HepG2 (cell line): ENCODE measurements around the gene FMNL2. TPM values are rescaled to one million over a fixed set of nuclear protein-coding genes. Genes with fewer than 3 reads are reported as not detected.

Experiments used
- FOXP1 ChIP-seq, 2 experiments: fragments of 450-650 bp in 1 of 2; IDR thresholded peaks; 2 replicates each; pipeline ENCODE4 v1.6.1; 2017 to 2018; ENCODE audit warnings: antibody characterized with exemption in 1 of 2
- KAT8 ChIP-seq: IDR thresholded peaks from 2 replicates; pipeline ENCODE4 v1.6.1; 2016; ENCODE audit warnings: missing genetic modification reagents, missing compliant biosample characterization
- PPARG ChIP-seq: conservative IDR thresholded peaks from 2 replicates; pipeline ENCODE4 v1.6.1; 2016; ENCODE audit warnings: missing biosample characterization, missing genetic modification reagents
- SAFB2 ChIP-seq: sonication (generic); formaldehyde crosslinking; IDR thresholded peaks from 2 replicates; pipeline ENCODE4 v1.5.1; 2020; ENCODE audit warnings: missing genetic modification reagents, low read depth, mild to moderate bottlenecking, borderline replicate concordance
- SALL1 ChIP-seq: sonication (generic); formaldehyde crosslinking; IDR thresholded peaks from 2 replicates; pipeline ENCODE4 v1.8.0; 2022; ENCODE audit warnings: mild to moderate bottlenecking, missing genetic modification reagents
- SAP130 ChIP-seq: IDR thresholded peaks from 2 replicates; pipeline ENCODE4 v1.6.1; 2016; ENCODE audit warnings: low read depth
- SKI ChIP-seq: fragments of 450-650 bp; IDR thresholded peaks from one replicate; pipeline ENCODE4 v1.6.1; 2018; ENCODE audit warnings: mild to moderate bottlenecking; ENCODE audit not compliant: partially characterized antibody
- TRIM24 ChIP-seq: sonication (generic); formaldehyde crosslinking; IDR thresholded peaks from 2 replicates; pipeline ENCODE4 v1.8.0; 2022; ENCODE audit warnings: mild to moderate bottlenecking, missing genetic modification reagents
- ZNF354B ChIP-seq: sonication (generic); formaldehyde crosslinking; IDR thresholded peaks from 2 replicates; pipeline ENCODE4 v1.8.0; 2022; ENCODE audit warnings: mild to moderate bottlenecking, missing genetic modification reagents
- ZNF484 ChIP-seq: sonication (generic); formaldehyde crosslinking; IDR thresholded peaks from 2 replicates; pipeline ENCODE4 v1.5.1; 2020; ENCODE audit warnings: mild to moderate bottlenecking, low read depth, missing genetic modification reagents, borderline replicate concordance
- ZNF557 ChIP-seq: sonication (generic); formaldehyde crosslinking; IDR thresholded peaks from 2 replicates; pipeline ENCODE4 v1.4.0; 2020; ENCODE audit warnings: missing genetic modification reagents
- ZNF790 ChIP-seq: sonication (generic); formaldehyde crosslinking; IDR thresholded peaks from 2 replicates; pipeline ENCODE4 v1.8.0; 2022; ENCODE audit warnings: missing genetic modification reagents, mild to moderate bottlenecking, borderline replicate concordance
- polyA plus RNA-seq, 8 experiments: library from polyadenylated mRNA; depleted of rRNA in 3 of 8; stranded (reverse) in 7 of 8; unstranded in 1 of 8; fragments of >200 nt; fragmentation: Illumina TruSeq in 4 of 8; extraction: Trizol in 4 of 8; gene quantifications; 2 replicates each; pipeline versions ENCODE4 v1.2.1 to v1.2.3, GENCODE V29; 2011 to 2016; ENCODE audit warnings: low read depth in 4 of 8, missing spikeins in 1 of 8, mixed read lengths in 1 of 8; ENCODE audit not compliant: insufficient read depth in 1 of 8
- total RNA-seq, 5 experiments: library from RNA; depleted of rRNA; stranded (reverse); fragments of >200 nt; fragmentation: Illumina TruSeq; extraction: Trizol; gene quantifications; 2 replicates each; pipeline ENCODE4 v1.2.3, GENCODE V29; 2016; ENCODE audit warnings: low read depth in 1 of 5
- TF ChIP-seq, protein P1 (sequence below): sonication (generic); formaldehyde crosslinking; conservative IDR thresholded peaks from 2 replicates; pipeline ENCODE4 v1.4.0; 2020; ENCODE audit warnings: mild to moderate bottlenecking, missing genetic modification reagents, moderate library complexity
- TF ChIP-seq, protein P2 (sequence below): sonication (generic); formaldehyde crosslinking; IDR thresholded peaks from 2 replicates; pipeline ENCODE4 v1.4.0; 2020; ENCODE audit warnings: mild to moderate bottlenecking, missing genetic modification reagents
- TF ChIP-seq, protein P3 (sequence below): sonication (generic); formaldehyde crosslinking; IDR thresholded peaks from 2 replicates; pipeline ENCODE4 v1.4.0; 2020; ENCODE audit warnings: low read depth, missing genetic modification reagents
- TF ChIP-seq, protein P4 (sequence below): IDR thresholded peaks from 2 replicates; pipeline ENCODE4 v1.6.1; 2016; ENCODE audit warnings: missing genetic modification reagents, missing compliant biosample characterization

The FMNL2 gene
- total and polyA plus RNA-seq, 2 of the 13 experiments (the other 11 are each of a cell fraction or from before 2014, with no cell fraction given) = 66.5 to 67.7 TPM

DNA sequence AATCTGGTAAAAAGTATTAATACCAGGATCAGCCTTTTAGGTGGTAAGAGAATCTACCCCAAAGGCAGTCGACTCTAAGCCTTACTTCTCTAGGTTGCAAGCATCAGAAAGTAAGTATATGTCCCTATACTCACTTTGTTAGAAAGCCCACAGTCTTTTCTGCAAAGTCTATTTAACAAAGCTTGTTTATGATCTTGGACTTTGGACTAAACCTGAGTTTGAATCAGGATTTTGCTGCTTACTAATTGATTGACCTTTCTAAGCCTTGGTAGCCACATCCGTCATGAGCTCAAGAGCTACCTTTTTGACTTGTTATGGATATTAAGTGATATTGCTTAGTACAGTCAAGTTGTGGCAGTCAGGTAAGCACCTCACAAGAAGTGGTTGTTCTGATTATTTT lies 18.4 kb downstream of the FMNL2 start (continued):
- TF ChIP-seq, protein P1, sequence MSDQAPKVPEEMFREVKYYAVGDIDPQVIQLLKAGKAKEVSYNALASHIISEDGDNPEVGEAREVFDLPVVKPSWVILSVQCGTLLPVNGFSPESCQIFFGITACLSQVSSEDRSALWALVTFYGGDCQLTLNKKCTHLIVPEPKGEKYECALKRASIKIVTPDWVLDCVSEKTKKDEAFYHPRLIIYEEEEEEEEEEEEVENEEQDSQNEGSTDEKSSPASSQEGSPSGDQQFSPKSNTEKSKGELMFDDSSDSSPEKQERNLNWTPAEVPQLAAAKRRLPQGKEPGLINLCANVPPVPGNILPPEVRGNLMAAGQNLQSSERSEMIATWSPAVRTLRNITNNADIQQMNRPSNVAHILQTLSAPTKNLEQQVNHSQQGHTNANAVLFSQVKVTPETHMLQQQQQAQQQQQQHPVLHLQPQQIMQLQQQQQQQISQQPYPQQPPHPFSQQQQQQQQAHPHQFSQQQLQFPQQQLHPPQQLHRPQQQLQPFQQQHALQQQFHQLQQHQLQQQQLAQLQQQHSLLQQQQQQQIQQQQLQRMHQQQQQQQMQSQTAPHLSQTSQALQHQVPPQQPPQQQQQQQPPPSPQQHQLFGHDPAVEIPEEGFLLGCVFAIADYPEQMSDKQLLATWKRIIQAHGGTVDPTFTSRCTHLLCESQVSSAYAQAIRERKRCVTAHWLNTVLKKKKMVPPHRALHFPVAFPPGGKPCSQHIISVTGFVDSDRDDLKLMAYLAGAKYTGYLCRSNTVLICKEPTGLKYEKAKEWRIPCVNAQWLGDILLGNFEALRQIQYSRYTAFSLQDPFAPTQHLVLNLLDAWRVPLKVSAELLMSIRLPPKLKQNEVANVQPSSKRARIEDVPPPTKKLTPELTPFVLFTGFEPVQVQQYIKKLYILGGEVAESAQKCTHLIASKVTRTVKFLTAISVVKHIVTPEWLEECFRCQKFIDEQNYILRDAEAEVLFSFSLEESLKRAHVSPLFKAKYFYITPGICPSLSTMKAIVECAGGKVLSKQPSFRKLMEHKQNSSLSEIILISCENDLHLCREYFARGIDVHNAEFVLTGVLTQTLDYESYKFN (CRISPR knock-in tag) = peak; percentile 58
- TF ChIP-seq TRIM24 (CRISPR knock-in tag) = no peak
- TF ChIP-seq ZNF557 = no peak
- TF ChIP-seq SKI = no peak
- no peak for TF ChIP-seq ZNF484 (CRISPR knock-in tag)
- TF ChIP-seq FOXP1 (IDR thresholded peaks at IDR 0.05) = no peak
- peak; percentile 16; the same call in 1 of the 2 replicates for TF ChIP-seq FOXP1 (CRISPR knock-in tag; IDR thresholded peaks at IDR 0.05)
- TF ChIP-seq SAP130 (CRISPR knock-in tag) = peak; percentile 40; the same call in 1 of the 2 replicates
- TF ChIP-seq SALL1 = peak; percentile 26; the same call in 1 of the 2 replicates
- TF ChIP-seq ZNF790 (CRISPR knock-in tag) = no peak
- 0 out of 2 replicates have a peak, but pooled peaks have one; percentile 13 for TF ChIP-seq KAT8 (CRISPR knock-in tag)
- 0 out of 2 replicates have a peak, but pooled peaks have one; percentile 14 for TF ChIP-seq PPARG
- TF ChIP-seq, protein P2, sequence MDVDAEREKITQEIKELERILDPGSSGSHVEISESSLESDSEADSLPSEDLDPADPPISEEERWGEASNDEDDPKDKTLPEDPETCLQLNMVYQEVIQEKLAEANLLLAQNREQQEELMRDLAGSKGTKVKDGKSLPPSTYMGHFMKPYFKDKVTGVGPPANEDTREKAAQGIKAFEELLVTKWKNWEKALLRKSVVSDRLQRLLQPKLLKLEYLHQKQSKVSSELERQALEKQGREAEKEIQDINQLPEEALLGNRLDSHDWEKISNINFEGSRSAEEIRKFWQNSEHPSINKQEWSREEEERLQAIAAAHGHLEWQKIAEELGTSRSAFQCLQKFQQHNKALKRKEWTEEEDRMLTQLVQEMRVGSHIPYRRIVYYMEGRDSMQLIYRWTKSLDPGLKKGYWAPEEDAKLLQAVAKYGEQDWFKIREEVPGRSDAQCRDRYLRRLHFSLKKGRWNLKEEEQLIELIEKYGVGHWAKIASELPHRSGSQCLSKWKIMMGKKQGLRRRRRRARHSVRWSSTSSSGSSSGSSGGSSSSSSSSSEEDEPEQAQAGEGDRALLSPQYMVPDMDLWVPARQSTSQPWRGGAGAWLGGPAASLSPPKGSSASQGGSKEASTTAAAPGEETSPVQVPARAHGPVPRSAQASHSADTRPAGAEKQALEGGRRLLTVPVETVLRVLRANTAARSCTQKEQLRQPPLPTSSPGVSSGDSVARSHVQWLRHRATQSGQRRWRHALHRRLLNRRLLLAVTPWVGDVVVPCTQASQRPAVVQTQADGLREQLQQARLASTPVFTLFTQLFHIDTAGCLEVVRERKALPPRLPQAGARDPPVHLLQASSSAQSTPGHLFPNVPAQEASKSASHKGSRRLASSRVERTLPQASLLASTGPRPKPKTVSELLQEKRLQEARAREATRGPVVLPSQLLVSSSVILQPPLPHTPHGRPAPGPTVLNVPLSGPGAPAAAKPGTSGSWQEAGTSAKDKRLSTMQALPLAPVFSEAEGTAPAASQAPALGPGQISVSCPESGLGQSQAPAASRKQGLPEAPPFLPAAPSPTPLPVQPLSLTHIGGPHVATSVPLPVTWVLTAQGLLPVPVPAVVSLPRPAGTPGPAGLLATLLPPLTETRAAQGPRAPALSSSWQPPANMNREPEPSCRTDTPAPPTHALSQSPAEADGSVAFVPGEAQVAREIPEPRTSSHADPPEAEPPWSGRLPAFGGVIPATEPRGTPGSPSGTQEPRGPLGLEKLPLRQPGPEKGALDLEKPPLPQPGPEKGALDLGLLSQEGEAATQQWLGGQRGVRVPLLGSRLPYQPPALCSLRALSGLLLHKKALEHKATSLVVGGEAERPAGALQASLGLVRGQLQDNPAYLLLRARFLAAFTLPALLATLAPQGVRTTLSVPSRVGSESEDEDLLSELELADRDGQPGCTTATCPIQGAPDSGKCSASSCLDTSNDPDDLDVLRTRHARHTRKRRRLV (CRISPR knock-in tag) = no peak
- TF ChIP-seq, protein P3, sequence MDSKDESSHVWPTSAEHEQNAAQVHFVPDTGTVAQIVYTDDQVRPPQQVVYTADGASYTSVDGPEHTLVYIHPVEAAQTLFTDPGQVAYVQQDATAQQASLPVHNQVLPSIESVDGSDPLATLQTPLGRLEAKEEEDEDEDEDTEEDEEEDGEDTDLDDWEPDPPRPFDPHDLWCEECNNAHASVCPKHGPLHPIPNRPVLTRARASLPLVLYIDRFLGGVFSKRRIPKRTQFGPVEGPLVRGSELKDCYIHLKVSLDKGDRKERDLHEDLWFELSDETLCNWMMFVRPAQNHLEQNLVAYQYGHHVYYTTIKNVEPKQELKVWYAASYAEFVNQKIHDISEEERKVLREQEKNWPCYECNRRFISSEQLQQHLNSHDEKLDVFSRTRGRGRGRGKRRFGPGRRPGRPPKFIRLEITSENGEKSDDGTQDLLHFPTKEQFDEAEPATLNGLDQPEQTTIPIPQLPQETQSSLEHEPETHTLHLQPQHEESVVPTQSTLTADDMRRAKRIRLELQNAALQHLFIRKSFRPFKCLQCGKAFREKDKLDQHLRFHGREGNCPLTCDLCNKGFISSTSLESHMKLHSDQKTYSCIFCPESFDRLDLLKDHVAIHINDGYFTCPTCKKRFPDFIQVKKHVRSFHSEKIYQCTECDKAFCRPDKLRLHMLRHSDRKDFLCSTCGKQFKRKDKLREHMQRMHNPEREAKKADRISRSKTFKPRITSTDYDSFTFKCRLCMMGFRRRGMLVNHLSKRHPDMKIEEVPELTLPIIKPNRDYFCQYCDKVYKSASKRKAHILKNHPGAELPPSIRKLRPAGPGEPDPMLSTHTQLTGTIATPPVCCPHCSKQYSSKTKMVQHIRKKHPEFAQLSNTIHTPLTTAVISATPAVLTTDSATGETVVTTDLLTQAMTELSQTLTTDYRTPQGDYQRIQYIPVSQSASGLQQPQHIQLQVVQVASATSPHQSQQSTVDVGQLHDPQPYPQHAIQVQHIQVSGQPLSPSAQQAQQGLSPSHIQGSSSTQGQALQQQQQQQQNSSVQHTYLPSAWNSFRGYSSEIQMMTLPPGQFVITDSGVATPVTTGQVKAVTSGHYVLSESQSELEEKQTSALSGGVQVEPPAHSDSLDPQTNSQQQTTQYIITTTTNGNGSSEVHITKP (CRISPR knock-in tag) = no peak
- TF ChIP-seq SAFB2 (CRISPR knock-in tag) = no peak
- no peak for TF ChIP-seq ZNF354B (CRISPR knock-in tag)
- TF ChIP-seq, protein P4, sequence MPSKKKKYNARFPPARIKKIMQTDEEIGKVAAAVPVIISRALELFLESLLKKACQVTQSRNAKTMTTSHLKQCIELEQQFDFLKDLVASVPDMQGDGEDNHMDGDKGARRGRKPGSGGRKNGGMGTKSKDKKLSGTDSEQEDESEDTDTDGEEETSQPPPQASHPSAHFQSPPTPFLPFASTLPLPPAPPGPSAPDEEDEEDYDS (CRISPR knock-in tag) = no peak
